Measurements from ENCODE around the gene CBX8.
A peak's percentile ranks its signal among the peaks of the same experiment; 100 is the strongest.

The CBX8 gene

GRCh38 chr17:79819534-79820276 lies 22.8 kb upstream of the CBX8 start:
- DNase-seq (ENCODE audit: low spot score) = no peak

- no peak for DNase-seq (ENCODE audit: low spot score)
These were observed 22.2 kb upstream of the CBX8 start for GRCh38 chr17:79819085-79819484.

DNA sequence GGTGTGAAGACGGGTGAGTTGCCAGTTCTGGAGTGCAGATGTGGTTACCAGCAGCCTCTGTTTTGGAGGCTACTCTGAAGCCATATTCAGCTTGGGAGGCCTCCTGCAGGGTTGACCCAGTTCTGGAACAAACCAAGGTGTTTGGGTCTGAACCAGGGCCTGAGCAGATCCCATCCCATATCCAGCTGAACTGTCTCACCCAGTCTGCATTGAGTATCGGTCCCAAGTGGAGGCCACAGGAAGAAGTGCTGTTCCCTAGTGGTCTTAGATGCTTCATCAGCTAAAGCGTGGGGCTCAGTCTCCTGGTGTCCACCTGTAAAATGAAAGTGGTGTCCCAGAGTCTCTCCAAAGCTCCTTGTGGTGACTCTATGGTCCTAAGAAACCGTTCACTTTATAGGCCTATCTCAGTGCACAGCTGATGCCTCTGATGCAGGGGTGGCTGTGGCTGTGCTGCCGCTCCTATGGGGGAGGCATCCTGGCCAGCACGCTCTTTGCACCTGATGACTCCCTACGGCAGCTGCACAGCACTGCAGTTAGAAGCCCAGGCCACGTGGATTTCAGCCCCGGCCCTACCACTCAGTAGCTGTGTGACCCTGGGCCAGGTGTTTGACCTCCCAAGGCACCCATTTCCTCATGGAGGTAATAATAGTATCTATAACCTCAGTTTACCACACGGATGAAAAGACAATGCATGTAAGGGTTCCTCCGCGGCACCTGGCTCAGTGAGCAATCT lies 21.3 kb upstream of the CBX8 start:
- DNase-seq (ENCODE audit: low spot score) = no peak

- DNase-seq (ENCODE audit: low spot score) = no peak
These were observed 19.1 kb upstream of the CBX8 start for GRCh38 chr17:79815836-79816461.

DNA sequence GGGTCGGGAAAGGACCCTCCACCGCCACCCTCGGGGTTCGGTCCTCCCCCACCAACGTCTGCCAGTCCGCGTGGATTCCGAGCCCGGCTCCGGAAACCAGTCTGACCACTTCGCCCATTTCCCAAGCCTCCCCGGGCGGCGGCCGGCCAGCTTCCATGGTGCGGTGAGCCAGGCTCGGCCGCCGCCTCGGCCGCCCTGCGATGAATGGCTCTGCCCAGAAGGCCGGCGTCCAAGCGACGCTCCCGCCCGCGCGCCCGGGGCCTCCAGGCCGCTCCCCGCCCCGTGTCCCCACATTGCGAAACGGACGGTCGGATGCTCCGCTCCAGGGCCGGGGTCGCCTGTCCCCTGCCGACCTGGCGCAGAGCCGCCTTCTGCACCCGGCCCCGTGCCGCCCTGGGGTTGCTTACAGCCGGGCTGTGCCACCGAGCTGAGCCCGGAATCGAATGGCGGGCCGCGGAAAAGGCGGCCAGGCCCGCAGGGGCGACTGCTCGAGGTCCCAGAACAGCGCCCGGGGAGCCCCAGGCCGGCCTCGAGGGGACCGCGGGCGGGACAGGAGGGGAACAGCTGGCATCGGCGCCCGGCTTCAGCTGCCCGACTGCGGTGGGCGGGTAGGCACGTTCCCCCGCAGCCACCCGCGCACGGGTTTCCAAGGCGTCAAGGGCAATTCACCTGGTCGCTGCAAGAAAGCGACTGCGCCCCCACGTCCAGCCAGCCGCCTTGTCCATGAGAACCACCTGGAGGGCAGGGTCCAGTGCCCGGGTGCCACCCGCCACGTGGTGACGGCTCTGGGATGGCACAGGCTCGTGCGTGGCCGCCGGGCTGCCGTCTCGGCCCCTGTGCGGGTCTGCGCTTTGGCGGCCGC lies 18.3 kb upstream of the CBX8 start:
- no peak for DNase-seq (ENCODE audit: low spot score)

GRCh38 chr17:79814127-79814973 lies 17.5 kb upstream of the CBX8 start:
- no peak for DNase-seq (ENCODE audit: low spot score)

- DNase-seq (ENCODE audit: low spot score) = no peak
These were observed 16.6 kb upstream of the CBX8 start for GRCh38 chr17:79813297-79814126.

DNA sequence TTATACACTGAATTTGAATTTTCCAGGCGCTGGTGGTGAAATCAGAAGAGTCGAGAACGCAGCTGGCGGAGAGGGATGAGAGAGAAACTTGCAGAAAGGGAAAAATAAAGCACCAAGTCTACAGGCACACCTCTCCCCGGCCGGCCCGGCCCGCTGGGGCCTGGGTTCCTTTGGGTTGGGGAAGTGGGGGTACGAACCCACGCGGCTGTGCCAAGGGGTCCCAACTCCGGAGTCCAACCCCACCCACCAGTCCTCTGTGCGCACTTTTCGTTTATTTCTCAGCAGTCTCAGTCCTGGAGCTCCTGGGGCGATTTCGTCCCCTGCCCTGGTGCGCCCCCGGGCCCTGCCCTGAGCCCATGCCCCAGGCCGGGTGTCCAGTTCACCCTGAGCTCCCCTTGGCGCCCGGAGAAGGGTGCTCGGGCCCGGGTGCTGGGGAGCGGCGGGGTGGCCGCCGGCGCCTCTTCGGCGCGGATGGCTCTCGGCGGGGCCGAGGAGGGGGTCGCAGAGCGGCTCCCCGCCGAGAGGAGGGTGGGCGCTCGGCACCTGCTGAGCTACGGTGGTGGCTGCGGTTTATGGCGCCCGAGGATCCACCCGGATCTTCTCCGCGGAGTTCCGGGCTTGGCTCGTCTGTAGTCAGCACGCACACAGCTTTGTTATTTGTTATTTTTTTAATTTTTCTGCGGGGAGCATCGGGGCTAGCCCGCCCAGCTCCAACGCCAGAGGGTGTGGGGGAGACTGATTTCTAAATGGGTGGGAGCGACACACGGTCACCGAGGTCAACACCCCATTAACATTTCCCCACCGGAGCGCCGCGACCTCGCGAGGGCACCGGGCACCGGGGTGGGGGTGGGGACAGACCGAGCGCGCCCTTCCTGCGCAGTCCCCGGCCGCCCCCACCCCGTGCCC lies 15.7 kb upstream of the CBX8 start:
- DNase-seq (ENCODE audit: low spot score) = no peak

GRCh38 chr17:79811868-79812352 lies 15.0 kb upstream of the CBX8 start:
- no peak for DNase-seq (ENCODE audit: low spot score)

DNA sequence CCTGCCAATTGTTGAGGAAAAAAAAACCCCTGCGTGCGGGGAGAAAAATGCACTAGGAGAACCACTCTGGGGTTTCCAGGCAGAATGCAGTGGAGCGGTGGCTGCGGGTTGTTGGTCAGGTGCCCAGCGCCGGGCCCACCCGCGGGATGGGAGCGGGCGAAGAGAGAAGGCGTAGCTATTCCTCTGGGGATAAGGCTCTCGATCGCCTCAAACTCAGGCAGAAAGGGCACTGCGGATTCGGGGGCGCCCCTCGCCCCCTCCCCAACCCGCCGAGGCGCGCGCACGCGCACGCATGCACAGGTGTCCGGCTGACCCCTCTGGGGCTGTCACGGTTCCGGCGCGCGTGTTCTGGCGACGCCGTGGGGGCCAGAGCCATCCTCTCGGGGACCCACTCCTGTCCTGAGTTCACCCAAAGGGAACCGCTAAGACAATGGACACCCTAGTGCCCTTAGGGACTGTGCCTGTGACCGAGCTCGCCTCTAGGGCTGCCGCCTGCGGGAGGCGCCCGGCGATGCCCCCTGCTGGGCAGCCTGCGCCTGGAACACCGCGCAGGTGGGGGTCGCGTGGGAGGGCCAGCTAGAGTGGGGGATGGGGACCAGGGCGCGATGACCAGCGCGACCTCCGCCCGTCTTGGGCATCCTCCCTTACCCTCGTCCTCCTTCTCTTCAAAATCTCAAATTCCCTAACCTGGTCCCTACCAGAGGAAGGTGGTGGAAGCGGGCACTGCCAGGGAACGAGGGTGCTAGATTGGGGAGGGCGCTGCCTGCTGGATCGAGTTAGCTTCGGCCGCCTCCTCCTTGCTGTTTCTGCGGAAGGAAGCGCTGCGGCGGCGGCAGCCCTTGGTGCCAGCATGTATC lies 14.4 kb upstream of the CBX8 start:
- peak; percentile 62 for DNase-seq (ENCODE audit: low spot score)

DNA sequence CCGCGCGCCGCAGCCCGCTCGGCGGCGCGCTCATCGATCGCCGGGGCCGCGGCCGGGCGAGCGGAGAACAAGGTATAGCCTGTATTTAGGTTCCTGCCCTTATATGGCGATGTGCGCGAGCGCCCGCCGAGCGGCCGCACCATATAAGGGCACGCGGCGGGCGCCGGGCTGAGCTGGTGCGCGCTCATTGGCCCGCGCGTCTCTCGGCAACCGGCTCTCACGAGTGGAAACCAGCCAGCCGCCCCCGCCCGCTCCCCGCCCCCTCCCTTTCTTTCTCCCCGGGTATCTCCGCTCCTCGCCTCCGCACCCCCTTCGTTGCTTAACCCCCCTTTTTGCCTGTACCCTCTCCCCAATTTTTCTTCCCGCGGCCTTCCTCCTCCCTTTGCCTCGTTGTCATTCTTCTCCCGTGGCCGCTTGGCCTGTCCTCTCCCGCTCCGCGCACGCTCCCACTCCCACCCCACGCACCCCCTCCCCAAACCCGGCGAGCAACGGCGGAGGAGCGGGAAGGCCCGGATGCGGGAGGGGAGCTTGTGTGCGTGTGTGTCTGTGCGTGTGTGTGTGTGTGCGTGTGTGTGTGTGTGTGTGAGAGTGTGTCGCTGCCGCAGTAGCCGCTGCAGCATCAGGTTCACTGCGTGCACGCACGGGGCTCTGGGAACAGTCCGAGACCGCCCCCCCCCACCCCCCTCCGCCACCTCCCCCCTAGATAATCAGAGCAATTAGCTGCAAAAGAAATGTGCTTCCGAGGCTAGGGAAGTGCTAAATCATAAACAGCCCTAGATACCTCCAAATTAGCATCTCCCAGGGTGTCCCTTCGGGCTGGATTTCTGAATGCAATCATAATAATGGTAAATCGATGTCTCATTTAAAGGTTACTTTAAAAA lies 13.5 kb upstream of the CBX8 start:
- DNase-seq (ENCODE audit: low spot score) = peak; percentile 72

- no peak for DNase-seq (ENCODE audit: low spot score)
These were observed 12.8 kb upstream of the CBX8 start for GRCh38 chr17:79809530-79810129.

DNA sequence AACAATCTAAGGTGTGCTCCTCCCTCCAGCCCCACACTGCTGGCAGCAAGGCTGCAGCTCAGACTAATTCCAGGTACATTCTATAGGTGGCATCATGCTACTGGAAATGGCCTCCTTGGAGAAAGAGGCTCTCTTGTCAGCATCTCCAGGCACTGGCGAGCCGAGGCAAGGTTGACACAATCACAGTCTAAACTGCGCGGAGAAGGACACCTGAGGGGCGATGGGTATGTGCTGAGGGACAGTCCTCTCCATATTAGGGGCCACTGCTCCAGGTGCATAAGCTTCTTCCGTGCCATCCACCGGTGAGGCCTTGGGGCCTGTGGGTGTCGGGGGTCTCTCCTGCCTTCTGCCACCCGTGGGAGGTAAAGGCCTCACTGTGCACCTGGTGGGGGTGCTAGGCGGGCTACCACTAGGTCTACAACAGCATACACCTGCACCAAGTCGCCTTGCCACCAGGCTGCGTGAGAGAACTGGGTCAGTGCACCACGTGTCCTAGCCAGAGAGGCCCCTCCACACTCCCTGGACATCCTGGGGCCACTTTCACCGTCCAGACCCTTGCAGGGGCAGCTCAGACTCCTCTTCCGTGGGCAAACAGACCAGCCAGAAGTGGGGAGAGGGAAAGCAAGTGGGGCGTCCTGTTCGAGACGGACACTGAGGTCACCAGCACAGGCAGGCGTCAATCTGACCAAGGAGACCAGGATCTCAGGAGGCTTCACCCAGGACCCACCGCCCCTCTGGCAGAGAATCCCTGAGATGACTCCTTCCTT lies 12.1 kb upstream of the CBX8 start:
- DNase-seq (ENCODE audit: low spot score) = no peak

- DNase-seq (ENCODE audit: low spot score) = no peak
These were observed 10.2 kb upstream of the CBX8 start for GRCh38 chr17:79806863-79807720.

DNA sequence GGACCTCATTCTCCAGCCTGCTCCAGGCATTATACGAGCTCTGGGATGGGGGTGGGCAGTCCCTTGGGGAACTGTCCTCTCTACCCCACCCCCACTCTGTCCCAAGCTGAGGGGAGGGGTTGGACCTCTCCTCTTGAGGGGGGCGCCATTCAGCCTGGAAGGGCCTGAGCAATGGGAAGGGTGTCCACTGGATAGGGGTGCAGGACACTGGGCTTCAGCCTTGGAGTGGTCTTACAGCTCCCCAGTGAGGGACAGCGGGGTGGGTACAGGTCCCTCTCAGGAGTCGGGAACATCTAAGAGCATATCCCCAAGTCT lies 9.5 kb upstream of the CBX8 start:
- no peak for DNase-seq (ENCODE audit: low spot score)
